ENCODE data around the gene CYP4A22. TPM values are rescaled to one million over a fixed set of nuclear protein-coding genes. Genes with fewer than 3 reads are reported as not detected.

CYP4A22 gene
- total RNA-seq, 4 donors from 2014 or later, result 0.38 TPM; not detected in 3

Other genes starting within 250 kb of the CYP4A22 start
- gene CYP4A11, start 196.0 kb upstream of the CYP4A22 start, total RNA-seq, result under 1 TPM in 1 of 4 donors, not detected in 3; 0.38 TPM
- gene CYP4X1, start 113.8 kb upstream of the CYP4A22 start, total RNA-seq, result 10 to 100 TPM; 16.9 to 31.0 (median 28.8) TPM
- gene CYP4Z1, start 70.2 kb upstream of the CYP4A22 start, total RNA-seq, result 1 to 10 TPM in 3 of 4 donors, under 1 TPM in 1; 0.19 to 1.5 (median 1.4) TPM
- gene PDZK1IP1, start 52.6 kb downstream of the CYP4A22 start, total RNA-seq, result 100 to 1,000 TPM in 3 of 4 donors, 1 to 10 TPM in 1; 9.7 to 429 (median 312) TPM
- 1 to 10 TPM in 2 of 4 donors, under 1 TPM in 2; 0.45 to 3.6 (median 1.1) TPM for gene TAL1, start 94.8 kb downstream of the CYP4A22 start, total RNA-seq
- 10 to 100 TPM in 1 of 4 donors, 1 to 10 TPM in 3; 4.2 to 15.1 (median 6.8) TPM for gene STIL, start 176.7 kb downstream of the CYP4A22 start, total RNA-seq
- gene CMPK1, start 196.3 kb downstream of the CYP4A22 start, total RNA-seq, result 100 to 1,000 TPM; 124 to 177 (median 133) TPM

Data from esophagus squamous epithelium (tissue), 4 donors.